ENCODE data around the gene PHC3.

PHC3 gene

DNA sequence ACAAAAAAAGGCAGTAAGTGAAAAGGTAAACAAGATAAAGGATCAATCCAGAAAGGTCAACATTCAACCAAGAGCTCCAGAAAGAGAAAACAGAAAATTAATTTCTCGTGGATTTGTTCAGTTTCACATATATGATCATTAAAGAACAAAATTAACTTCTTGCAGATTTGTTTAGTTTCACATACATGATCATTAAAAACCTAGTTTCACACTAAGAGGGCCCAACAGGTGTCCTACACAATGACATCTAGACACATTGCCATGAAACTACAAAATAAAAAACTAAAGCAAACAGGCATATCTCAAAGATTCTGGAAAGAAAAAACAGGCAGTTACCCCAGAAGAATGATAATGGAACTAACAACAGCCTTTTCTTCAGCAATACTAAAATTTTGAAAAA is 22.1 kb downstream of the PHC3 start:
- TF ChIP-seq L3MBTL2 (conservative IDR thresholded peaks at IDR 0.05) (no peak), ELF4 (IDR thresholded peaks at IDR 0.05) (no peak), BHLHE40 (IDR thresholded peaks at IDR 0.05; ENCODE audit: borderline replicate concordance) (no peak), SUZ12 (IDR thresholded peaks at IDR 0.05) (no peak), LEF1 (IDR thresholded peaks at IDR 0.05; ENCODE audit: borderline replicate concordance) (no peak), HDGF (IDR thresholded peaks at IDR 0.05; ENCODE audit: borderline replicate concordance) (no peak), ZNF384 (IDR thresholded peaks at IDR 0.05) (no peak), PKNOX1 (IDR thresholded peaks at IDR 0.05) (no peak), NFRKB (IDR thresholded peaks at IDR 0.05) (no peak), FOXK2 (IDR thresholded peaks at IDR 0.05) (no peak), SP1 (IDR thresholded peaks at IDR 0.05) (no peak), ARNT (IDR thresholded peaks at IDR 0.05) (no peak), FOXA1 (IDR thresholded peaks at IDR 0.05) (no peak), TARDBP (IDR thresholded peaks at IDR 0.05) (no peak), CTBP1 (IDR thresholded peaks at IDR 0.05; ENCODE audit: borderline replicate concordance) (no peak), FOXM1 (IDR thresholded peaks at IDR 0.05; ENCODE audit: borderline replicate concordance) (no peak)
- POLR2A ChIA-PET, result no interaction called here
- CTCF ChIA-PET, result interaction anchor here (0.6 kb wide), 1 partner anchor 66 kb away, joined by 3 read pairs; no protein-coding TSS in a partner anchor
- no peak for DNase-seq (ENCODE audit: extremely low spot score)

DNA sequence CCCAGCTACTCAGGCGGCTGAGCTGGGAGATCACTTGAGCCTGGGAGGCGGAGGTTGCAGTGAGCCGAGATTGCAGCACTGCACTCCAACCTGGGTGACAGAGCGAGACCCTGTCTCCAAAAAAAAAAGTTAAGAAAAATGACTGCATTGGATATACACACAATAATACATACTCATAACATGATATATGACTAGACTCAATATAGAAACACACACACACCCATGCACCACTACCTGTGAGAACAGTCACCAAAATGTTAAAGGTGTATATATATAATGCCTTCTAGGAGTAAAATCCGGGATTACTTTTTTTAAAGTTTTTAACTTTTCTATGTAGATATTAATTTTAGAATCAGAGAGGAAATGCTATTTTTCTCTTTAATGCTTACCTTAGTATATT is 25.9 kb downstream of the PHC3 start:
- TF ChIP-seq CTBP1 (IDR thresholded peaks at IDR 0.05; ENCODE audit: borderline replicate concordance) (no peak), ARNT (IDR thresholded peaks at IDR 0.05) (no peak), LEF1 (IDR thresholded peaks at IDR 0.05; ENCODE audit: borderline replicate concordance) (no peak), FOXA1 (IDR thresholded peaks at IDR 0.05) (no peak), ZNF384 (IDR thresholded peaks at IDR 0.05) (no peak), NFRKB (IDR thresholded peaks at IDR 0.05) (no peak), ELF4 (IDR thresholded peaks at IDR 0.05) (no peak), TARDBP (IDR thresholded peaks at IDR 0.05) (no peak), BHLHE40 (IDR thresholded peaks at IDR 0.05; ENCODE audit: borderline replicate concordance) (no peak), FOXK2 (IDR thresholded peaks at IDR 0.05) (no peak), PKNOX1 (IDR thresholded peaks at IDR 0.05) (no peak), HDGF (IDR thresholded peaks at IDR 0.05; ENCODE audit: borderline replicate concordance) (no peak), SUZ12 (IDR thresholded peaks at IDR 0.05) (no peak), FOXM1 (IDR thresholded peaks at IDR 0.05; ENCODE audit: borderline replicate concordance) (no peak), SP1 (IDR thresholded peaks at IDR 0.05) (no peak), L3MBTL2 (conservative IDR thresholded peaks at IDR 0.05) (no peak)
- DNase-seq (ENCODE audit: extremely low spot score), result no peak
- POLR2A ChIA-PET, result no interaction called here
- CTCF ChIA-PET, result interaction anchor here (0.5 kb wide), 1 partner anchor 24 kb away, joined by 3 read pairs; no protein-coding TSS in a partner anchor

DNA sequence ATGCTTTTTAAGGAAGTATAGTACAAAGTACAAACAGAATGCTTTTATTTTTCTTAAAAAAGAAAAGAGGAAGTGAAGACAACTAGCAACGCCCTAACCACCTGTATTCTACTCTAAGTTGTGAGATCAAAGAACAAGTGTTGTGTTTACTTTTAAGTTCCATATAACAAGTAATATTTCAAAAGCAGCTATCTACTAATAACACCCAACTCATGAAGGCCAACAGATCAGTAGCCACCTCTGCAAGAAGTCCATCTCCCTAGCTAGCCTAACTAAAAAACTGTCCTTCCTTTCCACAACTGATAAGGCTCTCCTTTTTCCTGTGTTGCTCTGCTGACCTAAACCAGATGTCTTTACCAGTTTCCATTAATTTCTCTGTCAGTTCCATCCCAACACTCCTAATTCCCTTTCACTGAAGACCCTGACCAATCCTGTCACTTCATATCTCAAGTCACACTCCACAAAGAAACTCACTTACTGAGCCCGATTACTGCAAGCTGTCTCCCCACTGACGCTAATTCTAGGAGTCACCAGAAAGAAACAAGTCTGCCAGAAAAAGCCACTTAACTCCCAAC is 26.9 kb downstream of the PHC3 start:
- DNase-seq (ENCODE audit: extremely low spot score), result no peak
- CTCF ChIA-PET, result interaction anchor here (0.5 kb wide), 1 partner anchor 23 kb away, joined by 3 read pairs; no protein-coding TSS in a partner anchor
- POLR2A ChIA-PET, result no interaction called here
- TF ChIP-seq ELF4 (IDR thresholded peaks at IDR 0.05) (no peak), ARNT (IDR thresholded peaks at IDR 0.05) (no peak), CTBP1 (IDR thresholded peaks at IDR 0.05; ENCODE audit: borderline replicate concordance) (no peak), FOXK2 (IDR thresholded peaks at IDR 0.05) (no peak), TARDBP (IDR thresholded peaks at IDR 0.05) (no peak)

- no peak for TF ChIP-seq HDGF (IDR thresholded peaks at IDR 0.05; ENCODE audit: borderline replicate concordance)
- no peak for TF ChIP-seq ELF4 (IDR thresholded peaks at IDR 0.05)
- TF ChIP-seq TARDBP (IDR thresholded peaks at IDR 0.05), result no peak
- TF ChIP-seq SUZ12 (IDR thresholded peaks at IDR 0.05), result no peak
- no peak for TF ChIP-seq FOXA1 (IDR thresholded peaks at IDR 0.05)
- no peak for TF ChIP-seq PKNOX1 (IDR thresholded peaks at IDR 0.05)
- no peak for TF ChIP-seq FOXK2 (IDR thresholded peaks at IDR 0.05)
- no peak for TF ChIP-seq ZNF384 (IDR thresholded peaks at IDR 0.05)
- TF ChIP-seq BHLHE40 (IDR thresholded peaks at IDR 0.05; ENCODE audit: borderline replicate concordance), result no peak
- TF ChIP-seq SP1 (IDR thresholded peaks at IDR 0.05), result no peak
- TF ChIP-seq CTBP1 (IDR thresholded peaks at IDR 0.05; ENCODE audit: borderline replicate concordance), result no peak
- DNase-seq (ENCODE audit: extremely low spot score), result no peak
- ChIA-PET CTCF (no interaction called here), POLR2A (no interaction called here)
Observed at GRCh38 chr3:170154084-170154483, 27.4 kb downstream of the PHC3 start.

GRCh38 chr3:170151536-170151935 is 30.0 kb downstream of the PHC3 start:
- TF ChIP-seq SUZ12 (IDR thresholded peaks at IDR 0.05) (no peak), L3MBTL2 (conservative IDR thresholded peaks at IDR 0.05) (no peak), TARDBP (IDR thresholded peaks at IDR 0.05) (no peak), NFRKB (IDR thresholded peaks at IDR 0.05) (no peak), SP1 (IDR thresholded peaks at IDR 0.05) (no peak), FOXK2 (IDR thresholded peaks at IDR 0.05) (no peak), HDGF (IDR thresholded peaks at IDR 0.05; ENCODE audit: borderline replicate concordance) (no peak), PKNOX1 (IDR thresholded peaks at IDR 0.05) (no peak), ARNT (IDR thresholded peaks at IDR 0.05) (no peak), ELF4 (IDR thresholded peaks at IDR 0.05) (no peak), BHLHE40 (IDR thresholded peaks at IDR 0.05; ENCODE audit: borderline replicate concordance) (no peak), FOXA1 (IDR thresholded peaks at IDR 0.05) (no peak), ZNF384 (IDR thresholded peaks at IDR 0.05) (no peak), FOXM1 (IDR thresholded peaks at IDR 0.05; ENCODE audit: borderline replicate concordance) (no peak), LEF1 (IDR thresholded peaks at IDR 0.05; ENCODE audit: borderline replicate concordance) (no peak)
- ChIA-PET POLR2A (no interaction called here), CTCF (no interaction called here)
- no peak for DNase-seq (ENCODE audit: extremely low spot score)
